SK-MEL-5 (cell line): ENCODE measurements around the gene CDKN2C. TPM values are rescaled to one million over a fixed set of nuclear protein-coding genes. Genes with fewer than 3 reads are reported as not detected.

Experiments
- DNase-seq: peaks from one replicate; pipeline ENCODE4 v3.0.0-alpha.2; 2016; ENCODE audit warnings: low read depth, low spot score
- in situ Hi-C: cut with HindIII; loops from 2 replicates; pipeline ENCODE4 v1.10.0; 2016; ENCODE audit warnings: low sequenced_read_pairs, high pct_unique_total_duplicates, low pct_unique_long_range_greater_than_20kb
- total RNA-seq: library from RNA; depleted of rRNA; stranded (reverse); fragments of >200 nt; shearing (Covaris generic); gene quantifications from 2 replicates; pipeline ENCODE4 v1.2.3, GENCODE V29; 2014

CDKN2C gene
- total RNA-seq, 1 experiment from 2014 or later: 5.4 TPM

DNA sequence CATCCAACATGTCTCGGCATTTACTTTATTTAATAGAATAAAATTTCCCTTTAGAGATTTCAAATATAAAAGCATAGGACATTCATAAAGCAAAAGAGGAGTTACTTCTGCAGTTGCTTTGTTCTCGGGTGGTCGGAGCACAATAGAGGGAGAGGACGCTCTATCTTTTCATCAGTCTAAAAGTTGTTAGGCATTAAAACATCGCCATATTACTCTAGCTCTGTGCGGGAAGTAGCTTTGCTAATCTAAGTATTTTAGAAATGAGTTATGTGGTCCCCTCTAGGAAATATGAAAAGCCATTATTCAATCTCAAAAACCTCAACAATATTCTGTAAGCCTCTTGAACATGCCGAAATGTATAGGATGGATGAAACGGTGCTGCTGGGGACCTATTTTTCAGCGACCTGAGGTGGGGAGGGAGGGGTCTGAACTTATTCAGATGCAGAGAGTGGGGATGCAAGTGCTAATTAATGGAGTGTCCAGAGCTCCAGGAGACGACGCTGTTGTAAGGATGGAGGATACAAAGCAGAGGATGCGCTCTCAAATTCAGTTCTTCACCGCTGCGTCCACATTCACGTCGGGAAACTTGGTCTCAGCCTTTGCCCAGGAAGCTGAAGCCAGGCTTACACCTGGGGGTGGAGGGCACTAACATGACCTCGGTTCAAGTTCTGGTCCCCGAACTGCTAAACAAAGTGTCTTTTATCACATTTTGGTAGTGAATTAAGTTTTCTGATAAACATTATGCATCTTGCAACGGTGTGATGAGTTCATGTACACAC, 6.3 kb downstream of the CDKN2C start:
- in situ Hi-C loops: no loop called here
- DNase-seq: no peak

DNA sequence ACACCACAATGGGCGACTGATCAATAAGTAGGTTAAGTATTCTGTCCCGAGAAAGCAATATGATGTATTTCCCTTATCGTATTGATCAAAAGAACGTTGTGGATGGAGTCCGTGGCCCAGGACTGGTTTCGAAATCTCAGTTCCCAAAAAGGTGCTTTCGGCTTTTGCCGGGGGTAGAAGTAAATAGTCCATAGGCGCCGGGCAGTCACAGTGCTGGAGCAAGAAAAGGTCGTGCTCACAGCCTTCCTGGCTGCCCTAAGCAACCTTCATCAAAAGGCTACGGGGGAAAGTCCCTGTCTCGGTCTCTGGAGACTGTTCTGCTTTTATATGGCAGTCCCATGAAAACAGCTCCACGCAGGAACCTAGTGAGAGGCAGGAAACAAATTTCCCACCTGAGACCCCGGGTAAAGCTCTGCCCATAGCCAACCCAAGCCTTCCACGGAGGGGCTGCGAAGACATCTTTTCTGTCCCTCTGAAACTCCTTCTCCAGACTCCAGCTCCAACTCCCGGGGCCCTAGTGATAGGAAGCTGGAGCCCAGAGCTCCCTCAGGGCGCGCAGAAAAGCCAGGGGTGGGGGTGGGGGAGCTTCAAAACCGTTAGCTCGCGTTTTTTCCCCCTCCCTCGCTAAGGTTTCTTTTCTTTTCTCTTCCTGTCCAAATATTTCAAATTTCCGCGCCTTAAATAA, 7.0 kb downstream of the CDKN2C start:
- in situ Hi-C loops: no loop called here
- peak; percentile 49 for DNase-seq

- peak; percentile 46 for DNase-seq
- in situ Hi-C loops: no loop called here
Observed at GRCh38 chr1:50977575-50978143, 7.6 kb downstream of the CDKN2C start.

- in situ Hi-C loops: no loop called here
- DNase-seq: peak; percentile 60
Observed at GRCh38 chr1:50978144-50978851, 8.3 kb downstream of the CDKN2C start.

DNA sequence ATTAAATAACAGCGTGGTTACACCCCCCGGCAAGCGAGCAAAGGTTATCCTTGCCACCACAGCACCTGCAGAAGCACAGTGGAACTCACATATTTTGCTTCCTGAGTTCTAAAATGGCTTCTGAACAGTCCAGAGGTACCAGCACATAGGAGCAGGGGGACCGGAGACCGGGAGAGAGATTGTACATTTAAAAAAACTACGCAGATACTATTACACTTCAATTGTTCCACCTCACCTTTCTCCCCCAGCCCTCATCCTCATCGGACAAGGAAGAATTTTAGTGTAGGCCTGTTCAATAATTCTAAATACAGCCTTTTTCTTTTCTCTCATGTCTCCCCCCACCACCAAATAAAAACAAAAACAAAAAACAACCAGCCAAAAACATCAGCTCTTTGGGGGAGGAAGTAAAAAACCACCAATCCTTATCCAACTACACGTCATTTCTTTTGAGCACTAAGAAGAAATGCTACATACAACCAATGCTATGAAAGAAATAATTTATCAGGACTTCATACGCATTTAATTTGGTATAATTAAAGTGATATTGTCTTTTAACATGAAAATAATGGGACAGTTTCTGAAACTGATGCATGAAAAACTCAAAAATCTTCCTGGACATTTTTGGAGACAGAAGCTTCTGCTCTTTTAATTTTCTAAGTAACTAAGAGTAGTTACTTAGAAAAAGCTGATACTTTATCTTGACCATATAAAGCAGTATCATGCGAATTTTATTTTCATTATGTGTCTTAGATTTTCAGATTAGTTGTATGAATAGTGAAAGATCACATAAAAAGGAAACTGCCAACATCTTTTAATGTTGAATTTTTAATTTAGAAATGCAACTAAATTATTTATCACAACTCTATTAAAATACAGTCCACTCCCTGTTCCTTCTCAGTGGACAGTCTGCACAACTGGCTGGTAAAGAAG, 9.1 kb downstream of the CDKN2C start:
- in situ Hi-C loops: no loop called here
- DNase-seq: peak; percentile 35

GRCh38 chr1:50979937-50980336, 9.9 kb downstream of the CDKN2C start:
- in situ Hi-C loops: no loop called here
- no peak for DNase-seq

DNA sequence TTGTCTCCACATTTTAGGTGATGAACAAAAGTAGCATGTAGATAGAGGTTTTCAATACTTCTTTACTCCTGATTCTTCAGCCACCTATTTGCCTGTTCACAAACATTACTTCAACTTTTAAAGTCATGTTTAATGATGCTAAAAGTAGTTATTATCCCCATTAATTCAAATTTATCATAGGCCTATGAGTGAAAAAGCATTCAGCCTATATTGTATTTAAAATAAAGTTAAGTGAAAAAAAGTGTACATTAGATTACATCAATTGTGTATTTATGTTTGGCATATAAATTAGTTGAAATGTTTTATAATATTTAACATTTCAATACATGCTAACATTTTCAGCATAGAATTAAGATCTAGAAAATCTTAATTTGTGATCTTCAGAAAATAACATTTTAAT, 10.5 kb downstream of the CDKN2C start:
- in situ Hi-C loops: no loop called here
- DNase-seq: no peak

DNA sequence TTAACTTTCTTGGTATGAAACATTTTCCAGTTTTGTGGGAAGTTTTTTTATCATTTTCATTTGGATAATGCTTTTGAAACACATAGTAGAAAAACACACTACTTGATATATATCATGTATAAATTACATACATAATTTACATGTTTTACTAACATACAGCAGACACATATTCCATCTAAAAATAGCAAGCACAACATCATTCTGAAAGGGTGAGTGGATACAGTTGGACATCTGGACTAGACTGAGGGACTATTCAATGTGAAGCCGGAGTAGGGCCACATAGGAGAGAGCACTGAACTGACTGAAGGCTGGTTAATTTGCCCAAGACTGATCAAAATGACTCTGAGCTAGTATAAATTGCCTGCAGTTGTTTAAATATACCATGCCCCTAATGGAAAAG, 11.7 kb downstream of the CDKN2C start:
- no peak for DNase-seq
- in situ Hi-C loops: no loop called here

- no peak for DNase-seq
- in situ Hi-C loops: no loop called here
Observed at GRCh38 chr1:50982611-50983010, 12.6 kb downstream of the CDKN2C start.

DNA sequence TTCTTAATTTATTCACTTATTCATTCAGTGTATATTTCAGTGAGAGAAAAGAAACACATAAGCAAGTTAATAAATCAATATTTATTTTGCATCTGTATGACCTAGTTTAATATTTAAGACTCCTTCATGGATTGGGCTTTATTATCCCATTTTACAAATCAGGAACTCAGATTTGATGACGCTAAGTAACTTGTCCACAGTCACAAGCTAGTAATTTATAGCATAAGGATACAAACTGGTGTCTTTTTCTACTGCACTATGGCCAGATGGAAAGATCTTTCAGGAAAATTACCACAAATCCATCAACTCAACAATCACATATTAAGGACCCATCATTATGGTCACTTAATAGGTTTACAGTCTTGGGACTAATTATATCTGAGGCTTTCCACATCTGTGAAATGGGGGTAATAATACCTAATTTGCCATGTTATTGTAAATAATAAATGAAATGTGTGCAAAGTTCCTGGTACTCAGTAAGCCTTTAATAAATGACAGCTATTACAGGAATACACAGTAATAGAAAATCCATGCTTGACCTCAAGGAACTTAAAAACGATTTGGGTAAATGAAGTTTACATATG, 13.3 kb downstream of the CDKN2C start:
- no peak for DNase-seq
- in situ Hi-C loops: no loop called here

- no peak for DNase-seq
Observed at GRCh38 chr1:50985094-50985493, 15.0 kb downstream of the CDKN2C start.

DNA sequence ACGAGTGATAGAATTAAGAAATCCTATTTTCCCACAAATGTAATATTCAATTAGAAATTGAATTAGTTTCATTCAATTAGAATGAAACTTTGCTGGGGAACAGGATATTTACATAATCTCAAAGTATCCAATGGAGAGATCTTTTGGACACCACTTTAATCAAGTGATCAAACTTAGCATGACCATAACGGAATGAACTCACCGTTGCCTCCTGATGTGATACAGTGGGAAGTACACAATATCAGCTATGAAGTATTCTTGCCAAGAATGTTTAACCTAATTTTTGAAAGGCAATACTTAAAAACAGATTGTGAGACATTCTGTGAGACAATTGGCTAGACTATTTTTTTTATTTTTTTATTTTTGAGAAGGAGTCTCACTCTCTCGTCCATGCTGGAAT, 16.6 kb downstream of the CDKN2C start:
- no peak for DNase-seq
- in situ Hi-C loops: no loop called here

More at GRCh38 chr1:50985094-50985493, 15.0 kb downstream of the CDKN2C start:
- in situ Hi-C loops: no loop called here

GRCh38 chr1:50989694-50990093, 19.6 kb downstream of the CDKN2C start:
- in situ Hi-C loops: no loop called here
- no peak for DNase-seq

GRCh38 chr1:50992532-50993318, 22.7 kb downstream of the CDKN2C start:
- in situ Hi-C loops: no loop called here
- DNase-seq: no peak

- DNase-seq: no peak
- in situ Hi-C loops: no loop called here
Observed at GRCh38 chr1:50993645-50994044, 23.6 kb downstream of the CDKN2C start.

- in situ Hi-C loops: no loop called here
- DNase-seq: no peak
Observed at GRCh38 chr1:50994997-50995396, 25.0 kb downstream of the CDKN2C start.
